Panc1 (cell line): ENCODE data around the gene NEAT1. TPM values are rescaled to one million over a fixed set of nuclear protein-coding genes. Genes with fewer than 3 reads are reported as not detected.
A peak's percentile ranks its signal among the peaks of the same experiment; 100 is the strongest.
"Not testable (repeated sequence)": the region's sequence is repeated elsewhere in the genome, so short reads cannot be mapped to it uniquely, and the experiment has no call there.

ENCODE experiments used
- ATAC-seq: fragments of 200-7000 bp; cut with Tn5 transposase; 2 replicates; pipeline ENCODE4 v1.9.1; 2020; ENCODE audit warnings: mild to moderate bottlenecking, moderate library complexity
- BruUV-seq: library from RNA; stranded (reverse); fragments of 400-500 nt; replicated peaks from 2 replicates; lab custom pipeline; 2021; lab: Mats Ljungman, UMichigan
- CTCF ChIA-PET: fragments of 300-600 bp; sonication (Branson Sonifier 250); formaldehyde crosslinking; loops from one replicate; lab custom pipeline; 2022; ENCODE audit warnings: antibody characterized with exemption; lab: Charles Lee
- POLR2A ChIA-PET: fragments of 300-600 bp; sonication (Branson Sonifier 250); formaldehyde crosslinking; loops from one replicate; lab custom pipeline; 2022; ENCODE audit warnings: antibody characterized with exemption; lab: Charles Lee
- DNase-seq: peaks from one replicate; pipeline ENCODE4 v3.0.0-alpha.2; 2010; ENCODE audit warnings: low read depth, low spot score
- H3K27ac ChIP-seq: 2 replicates; pipeline ENCODE4 v1.5.1; 2011; ENCODE audit warnings: mild to moderate bottlenecking, low read length, inconsistent platforms
- H3K27me3 ChIP-seq: fragments of 200-500 bp; sonication (Bioruptor generic); 2 replicates; pipeline ENCODE4 v1.6.0; 2014; ENCODE audit warnings: low read length, inconsistent platforms; ENCODE audit not compliant: control insufficient read depth, insufficient read depth
- H3K36me3 ChIP-seq: fragments of 200-500 bp; sonication (Bioruptor generic); 2 replicates; pipeline ENCODE4 v1.5.1; 2014; ENCODE audit warnings: inconsistent platforms, mild to moderate bottlenecking, low read length, moderate library complexity; ENCODE audit not compliant: control insufficient read depth, insufficient read depth
- H3K4me1 ChIP-seq: 2 replicates; pipeline ENCODE4 v1.5.1; 2011; ENCODE audit warnings: inconsistent platforms, mild to moderate bottlenecking, low read length, moderate library complexity; ENCODE audit not compliant: control insufficient read depth, insufficient read depth
- H3K4me3 ChIP-seq, 2 experiments: 2 replicates each; pipeline ENCODE4 v1.5.1; 2011 to 2012; ENCODE audit warnings: low read depth in 2 of 2, low read length in 2 of 2, mild to moderate bottlenecking in 2 of 2, inconsistent platforms in 1 of 2, moderate library complexity in 1 of 2
- H3K9me3 ChIP-seq: fragments of 200-500 bp; sonication (Bioruptor generic); 2 replicates; pipeline ENCODE4 v1.5.1; 2014; ENCODE audit warnings: low read depth, mild to moderate bottlenecking, inconsistent platforms, low read length, moderate library complexity; ENCODE audit not compliant: control insufficient read depth, insufficient read depth
- CTCF ChIP-seq: fragments of 450-650 bp; IDR thresholded peaks from 2 replicates; pipeline ENCODE4 v1.5.1; 2017; ENCODE audit warnings: mild to moderate bottlenecking
- POLR2AphosphoS5 ChIP-seq: IDR thresholded peaks from 2 replicates; pipeline ENCODE4 v1.6.1; 2012; ENCODE audit warnings: mild to moderate bottlenecking, low read depth, low read length, moderate library complexity
- REST ChIP-seq, 2 experiments: IDR thresholded peaks; 2 replicates each; pipeline ENCODE4 v1.6.1; 2011 to 2012; ENCODE audit warnings: low read depth in 2 of 2, control low read depth in 1 of 2, low read length in 1 of 2, mild to moderate bottlenecking in 1 of 2, moderate library complexity in 1 of 2; ENCODE audit not compliant: insufficient read depth in 1 of 2
- SIN3A ChIP-seq: IDR thresholded peaks from 2 replicates; pipeline ENCODE4 v1.6.1; 2012; ENCODE audit warnings: low read depth, mild to moderate bottlenecking, low read length, moderate library complexity, borderline replicate concordance; ENCODE audit not compliant: insufficient read depth
- TCF7L2 ChIP-seq: IDR thresholded peaks from 2 replicates; pipeline ENCODE4 v1.6.1; 2011; ENCODE audit warnings: mild to moderate bottlenecking, low read depth, low read length, inconsistent platforms
- in situ Hi-C: cut with HindIII; loops from 2 replicates; pipeline ENCODE4 v1.10.0; 2016; ENCODE audit warnings: low sequenced_read_pairs, low pct_unique_long_range_greater_than_20kb
- intact Hi-C: fragments of 100-400 bp; cut with micrococcal nuclease; formaldehyde crosslinking; loops from one replicate; pipeline ENCODE4 v1.10.0; 2022; ENCODE audit not compliant: unreplicated experiment
- total RNA-seq: library from RNA; stranded (reverse); gene quantifications from one replicate; pipeline ENCODE4 v1.2.1, GENCODE V29; 2021; ENCODE audit not compliant: unreplicated experiment

The NEAT1 gene
- total RNA-seq, 1 experiment from 2014 or later, result 731 TPM

DNA sequence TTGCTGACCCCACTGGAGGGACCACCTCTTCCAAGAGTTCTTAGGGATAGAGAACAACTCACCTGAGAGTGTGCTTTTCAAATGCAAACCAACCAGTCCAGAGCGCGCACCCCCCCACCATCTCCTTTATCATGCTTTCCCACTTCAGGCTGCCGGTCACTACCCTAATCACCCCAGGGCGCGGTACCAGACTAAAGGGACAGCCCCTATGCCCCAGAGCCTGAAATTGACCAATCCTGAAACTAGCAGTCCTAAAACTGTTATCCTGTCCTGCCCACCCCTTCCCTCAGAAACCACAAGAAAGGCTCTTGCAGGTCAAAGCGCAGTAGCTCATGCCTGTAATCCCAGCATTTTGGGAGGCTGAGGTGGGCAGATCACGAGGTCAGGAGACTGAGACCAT lies 37.0 kb downstream of the NEAT1 start:
- Histone ChIP-seq H3K9me3 (no peaks in the 10 kb centered on the region), H3K27me3 (no peaks in the 10 kb centered on the region), H3K36me3 (no peaks in the 10 kb centered on the region; the same call in 1 of the 2 replicates), H3K27ac (no peak overlapping the region), H3K4me3 (no peak overlapping the region), H3K4me1 (peaks cover 10% of the 10 kb centered on the region)
- intact Hi-C loops (loop anchor here (5.0 kb wide), 1 partner anchor 48 kb away; no protein-coding TSS in a partner anchor), in situ Hi-C loops (no loop called here)
- no peak for DNase-seq
- BruUV-seq, result no TSS peak
- POLR2A ChIA-PET, result interaction anchor here (0.6 to 0.9 kb wide), 4 partner anchors 18 to 65 kb away, joined by 3 to 10 read pairs (median 3); partner anchors contain the start of gene SCYL1
- CTCF ChIA-PET, result no interaction called here
- no peak for ATAC-seq
- no peak for TF ChIP-seq TCF7L2
- no peak for TF ChIP-seq REST (IDR thresholded peaks at IDR 0.05; ENCODE audit: insufficient read depth in 1 of 2, low read depth in 2 of 2, low read length in 1 of 2)
- TF ChIP-seq SIN3A, result no peak
- no peak for TF ChIP-seq POLR2AphosphoS5
- TF ChIP-seq CTCF, result no peak

GRCh38 chr11:65465471-65465870 lies 42.9 kb downstream of the NEAT1 start:
- Histone ChIP-seq H3K27ac (peak overlapping the region; percentile 69), H3K4me1 (peaks cover 19% of the 10 kb centered on the region)
- H3K9me3 ChIP-seq, H3K4me3 ChIP-seq, DNase-seq, intact Hi-C loops, BruUV-seq, in situ Hi-C loops, H3K27me3 ChIP-seq, H3K36me3 ChIP-seq: not testable (repeated sequence)
- POLR2A ChIA-PET, result interaction anchor here (0.6 to 2.0 kb wide), 8 partner anchors 9 to 77 kb away, joined by 4 to 8 read pairs (median 6); partner anchors contain the start of gene MALAT1
- 0 out of 2 replicates have a peak, but pooled peaks have one; percentile 2 for ATAC-seq
- CTCF ChIA-PET, result interaction anchor here (0.6 kb wide), 1 partner anchor 45 kb away, joined by 4 read pairs; no protein-coding TSS in a partner anchor

DNA sequence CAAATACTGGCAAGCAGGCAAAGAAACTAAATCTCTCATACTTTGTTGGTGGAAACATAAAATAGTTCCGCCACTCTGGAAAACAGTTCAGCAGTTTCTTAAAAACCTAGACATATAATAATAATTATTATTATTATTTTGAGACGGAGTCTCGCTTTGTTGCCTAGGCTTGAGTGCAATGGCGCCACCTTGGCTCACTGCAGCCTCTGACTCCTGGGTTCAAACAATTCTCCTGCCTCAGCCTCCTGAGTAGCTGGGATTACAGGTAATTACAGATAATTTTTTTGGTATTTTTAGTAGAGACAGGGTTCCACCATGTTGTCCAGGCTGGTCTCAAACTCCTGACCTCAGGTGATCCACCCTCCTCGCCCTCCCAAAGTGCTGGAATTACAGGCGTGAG lies 44.7 kb downstream of the NEAT1 start:
- DNase-seq, intact Hi-C loops, H3K27me3 ChIP-seq, ATAC-seq, BruUV-seq, in situ Hi-C loops, H3K36me3 ChIP-seq, H3K9me3 ChIP-seq, H3K4me3 ChIP-seq: not testable (repeated sequence)
- POLR2A ChIA-PET, result interaction anchor here (0.6 to 2.0 kb wide), 2 partner anchors 39 to 65 kb away, joined by 3 to 6 read pairs; no protein-coding TSS in a partner anchor
- Histone ChIP-seq H3K27ac (peak overlapping the region; percentile 63; the same call in 1 of the 2 replicates), H3K4me1 (peaks cover 36% of the 10 kb centered on the region)
- CTCF ChIA-PET, result interaction anchor here (0.6 kb wide), 2 partner anchors 24 to 32 kb away, joined by 5 read pairs; no protein-coding TSS in a partner anchor
